ENCODE data around the gene CELF2.

CELF2 gene

GRCh38 chr10:11295492-11295891 is 277.8 kb downstream of the CELF2 start:
- Histone ChIP-seq H3K27me3 (ENCODE audit: control insufficient read depth, low read length) (no peaks in the 10 kb centered on the region), H3K9me3 (ENCODE audit: control insufficient read depth, insufficient read depth, low read length) (no peaks in the 10 kb centered on the region), H4K20me1 (ENCODE audit: control insufficient read depth, insufficient read depth, low read depth, low read length) (no peaks in the 10 kb centered on the region), H3K4me1 (ENCODE audit: control insufficient read depth, low read length) (no peaks in the 10 kb centered on the region), H3K36me3 (ENCODE audit: control insufficient read depth, low read length) (no peaks in the 10 kb centered on the region), H3K4me3 (ENCODE audit: low read length) (no peak overlapping the region), H3F3A (ENCODE audit: control insufficient read depth, insufficient read depth) (no peaks in the 10 kb centered on the region), H3K9me2 (replicated peaks; ENCODE audit: control insufficient read depth, low read length) (no peaks in the 10 kb centered on the region), H3K79me2 (ENCODE audit: control insufficient read depth, low read length) (no peaks in the 10 kb centered on the region), H3K4me2 (ENCODE audit: low read length) (no peak overlapping the region), H3K27ac (ENCODE audit: low read depth, low read length) (no peak overlapping the region)
- TF ChIP-seq CTCF (IDR thresholded peaks at IDR 0.05; ENCODE audit: low read depth, low read length, poor library complexity, severe bottlenecking) (no peak), EZH2phosphoT487 (IDR thresholded peaks at IDR 0.05; ENCODE audit: borderline replicate concordance, low read length) (no peak)

GRCh38 chr10:11297136-11297535 is 279.5 kb downstream of the CELF2 start:
- Histone ChIP-seq H3K27ac (ENCODE audit: low read depth, low read length) (no peak overlapping the region), H3K9me2 (replicated peaks; ENCODE audit: control insufficient read depth, low read length) (no peaks in the 10 kb centered on the region), H3F3A (ENCODE audit: control insufficient read depth, insufficient read depth) (no peaks in the 10 kb centered on the region), H4K20me1 (ENCODE audit: control insufficient read depth, insufficient read depth, low read depth, low read length) (no peaks in the 10 kb centered on the region), H3K36me3 (ENCODE audit: control insufficient read depth, low read length) (no peaks in the 10 kb centered on the region), H3K4me3 (ENCODE audit: low read length) (no peak overlapping the region), H3K27me3 (ENCODE audit: control insufficient read depth, low read length) (no peaks in the 10 kb centered on the region), H3K79me2 (ENCODE audit: control insufficient read depth, low read length) (no peaks in the 10 kb centered on the region), H3K4me2 (ENCODE audit: low read length) (no peak overlapping the region), H3K4me1 (ENCODE audit: control insufficient read depth, low read length) (no peaks in the 10 kb centered on the region), H3K9me3 (ENCODE audit: control insufficient read depth, insufficient read depth, low read length) (no peaks in the 10 kb centered on the region)
- TF ChIP-seq CTCF (IDR thresholded peaks at IDR 0.05; ENCODE audit: low read depth, low read length, poor library complexity, severe bottlenecking) = no peak
- TF ChIP-seq EZH2phosphoT487 (IDR thresholded peaks at IDR 0.05; ENCODE audit: borderline replicate concordance, low read length) = no peak

GRCh38 chr10:11298116-11298515 is 280.4 kb downstream of the CELF2 start:
- H3K79me2 ChIP-seq (ENCODE audit: control insufficient read depth, low read length) = no peaks in the 10 kb centered on the region
- H3K27ac ChIP-seq (ENCODE audit: low read depth, low read length) = no peak overlapping the region
- no peak for TF ChIP-seq CTCF (IDR thresholded peaks at IDR 0.05; ENCODE audit: low read depth, low read length, poor library complexity, severe bottlenecking)
- TF ChIP-seq EZH2phosphoT487 (IDR thresholded peaks at IDR 0.05; ENCODE audit: borderline replicate concordance, low read length) = no peak
- no peaks in the 10 kb centered on the region for H3K9me3 ChIP-seq (ENCODE audit: control insufficient read depth, insufficient read depth, low read length)
- no peaks in the 10 kb centered on the region for H3K27me3 ChIP-seq (ENCODE audit: control insufficient read depth, low read length)
- no peaks in the 10 kb centered on the region for H4K20me1 ChIP-seq (ENCODE audit: control insufficient read depth, insufficient read depth, low read depth, low read length)
- H3F3A ChIP-seq (ENCODE audit: control insufficient read depth, insufficient read depth) = no peaks in the 10 kb centered on the region
- H3K36me3 ChIP-seq (ENCODE audit: control insufficient read depth, low read length) = no peaks in the 10 kb centered on the region
- no peaks in the 10 kb centered on the region for H3K4me1 ChIP-seq (ENCODE audit: control insufficient read depth, low read length)
- no peaks in the 10 kb centered on the region for H3K9me2 ChIP-seq (replicated peaks; ENCODE audit: control insufficient read depth, low read length)
- no peak overlapping the region for H3K4me2 ChIP-seq (ENCODE audit: low read length)
- no peak overlapping the region for H3K4me3 ChIP-seq (ENCODE audit: low read length)

GRCh38 chr10:11299125-11299524 is 281.5 kb downstream of the CELF2 start:
- no peaks in the 10 kb centered on the region for H3K36me3 ChIP-seq (ENCODE audit: control insufficient read depth, low read length)
- H3F3A ChIP-seq (ENCODE audit: control insufficient read depth, insufficient read depth) = no peaks in the 10 kb centered on the region
- H3K9me2 ChIP-seq (replicated peaks; ENCODE audit: control insufficient read depth, low read length) = no peaks in the 10 kb centered on the region
- H4K20me1 ChIP-seq (ENCODE audit: control insufficient read depth, insufficient read depth, low read depth, low read length) = no peaks in the 10 kb centered on the region
- no peak overlapping the region for H3K4me2 ChIP-seq (ENCODE audit: low read length)
- TF ChIP-seq CTCF (IDR thresholded peaks at IDR 0.05; ENCODE audit: low read depth, low read length, poor library complexity, severe bottlenecking) (no peak), EZH2phosphoT487 (IDR thresholded peaks at IDR 0.05; ENCODE audit: borderline replicate concordance, low read length) (no peak)
- no peaks in the 10 kb centered on the region for H3K9me3 ChIP-seq (ENCODE audit: control insufficient read depth, insufficient read depth, low read length)
- no peaks in the 10 kb centered on the region for H3K79me2 ChIP-seq (ENCODE audit: control insufficient read depth, low read length)
- no peak overlapping the region for H3K27ac ChIP-seq (ENCODE audit: low read depth, low read length)
- H3K4me3 ChIP-seq (ENCODE audit: low read length) = no peak overlapping the region
- no peaks in the 10 kb centered on the region for H3K4me1 ChIP-seq (ENCODE audit: control insufficient read depth, low read length)
- no peaks in the 10 kb centered on the region for H3K27me3 ChIP-seq (ENCODE audit: control insufficient read depth, low read length)

All from DOHH2 (cell line).